ENCODE data around the gene GPSM3. TPM values are rescaled to one million over a fixed set of nuclear protein-coding genes. Genes with fewer than 3 reads are reported as not detected.
A peak's percentile ranks its signal among the peaks of the same experiment; 100 is the strongest.
"Not testable (repeated sequence)": the region's sequence is repeated elsewhere in the genome, so short reads cannot be mapped to it uniquely, and the experiment has no call there.

GPSM3 gene
- polyA plus RNA-seq, 1 experiment, result 13.3 TPM

GRCh38 chr6:32194388-32194787 is 1.9 kb upstream of the GPSM3 start:
- ChIA-PET CTCF (interaction anchor here (1.3 to 2.2 kb wide), 3 partner anchors 18 to 111 kb away, joined by 6 to 10 read pairs (median 7); partner anchors contain the start of gene AGPAT1), POLR2A (no interaction called here)
- Histone ChIP-seq H3K36me3 (ENCODE audit: control insufficient read depth, insufficient read depth, low read length) (no peaks in the 10 kb centered on the region), H3K4me3 (ENCODE audit: low read depth, low read length) (no peak overlapping the region), H3K27me3 (ENCODE audit: control insufficient read depth, insufficient read depth, low read length) (no peaks in the 10 kb centered on the region)
- no peak for TF ChIP-seq CTCF (IDR thresholded peaks at IDR 0.05; ENCODE audit: insufficient read depth, low read depth, low read length)
- DNase-seq (ENCODE audit: low read depth), result no peak

- DNase-seq (ENCODE audit: low read depth); H3K36me3 ChIP-seq (ENCODE audit: control insufficient read depth, insufficient read depth, low read length); H3K4me3 ChIP-seq (ENCODE audit: low read depth, low read length); H3K27me3 ChIP-seq (ENCODE audit: control insufficient read depth, insufficient read depth, low read length); POLR2A ChIA-PET: not testable (repeated sequence)
- CTCF ChIA-PET, result interaction anchor here (0.9 to 1.6 kb wide), 3 partner anchors 52 to 79 kb away, joined by 4 to 9 read pairs (median 6); no protein-coding TSS in a partner anchor
Observed at GRCh38 chr6:32193096-32193495, 653 bp upstream of the GPSM3 start.

GRCh38 chr6:32191696-32192607 is 491 bp downstream of the GPSM3 start:
- peaks cover 3% of the 10 kb centered on the region; the same call in 1 of the 2 replicates for H3K36me3 ChIP-seq (ENCODE audit: control insufficient read depth, insufficient read depth, low read length)
- H3K4me3 ChIP-seq (ENCODE audit: low read depth, low read length), result peak overlapping the region; percentile 7; the same call in 1 of the 2 replicates
- ChIA-PET POLR2A (no interaction called here), CTCF (interaction anchor here (1.5 to 2.1 kb wide), 3 partner anchors 15 to 73 kb away, joined by 6 to 9 read pairs (median 7); no protein-coding TSS in a partner anchor)
- no peaks in the 10 kb centered on the region for H3K27me3 ChIP-seq (ENCODE audit: control insufficient read depth, insufficient read depth, low read length)
- no peak for DNase-seq (ENCODE audit: low read depth)
- no peak for TF ChIP-seq CTCF (IDR thresholded peaks at IDR 0.05; ENCODE audit: insufficient read depth, low read depth, low read length)

GRCh38 chr6:32190911-32191677 is 1.3 kb downstream of the GPSM3 start:
- ChIA-PET CTCF (interaction anchor here (0.6 to 2.1 kb wide), 2 partner anchors 14 to 562 kb away, joined by 3 to 7 read pairs; no protein-coding TSS in a partner anchor), POLR2A (interaction anchor here (0.6 to 1.4 kb wide), 2 partner anchors 329 to 781 kb away, joined by 4 read pairs; partner anchors contain the start of gene NEU1)
- peaks cover 3% of the 10 kb centered on the region; the same call in 1 of the 2 replicates for H3K36me3 ChIP-seq (ENCODE audit: control insufficient read depth, insufficient read depth, low read length)
- peak overlapping the region; percentile 74 for H3K4me3 ChIP-seq (ENCODE audit: low read depth, low read length)
- no peak for DNase-seq (ENCODE audit: low read depth)
- H3K27me3 ChIP-seq (ENCODE audit: control insufficient read depth, insufficient read depth, low read length), result no peaks in the 10 kb centered on the region
- TF ChIP-seq CTCF (IDR thresholded peaks at IDR 0.05; ENCODE audit: insufficient read depth, low read depth, low read length), result no peak

GRCh38 chr6:32190054-32190851 is 2.2 kb downstream of the GPSM3 start, which contains the start of gene PBX2:
Gene PBX2, minus strand, starts transcription at chr6:32190202. Its CDS starts 287 bp downstream, at chr6:32189915.
- Histone ChIP-seq H3K4me3 (ENCODE audit: low read depth, low read length) (peak within 1 kb of the TSS; percentile 74), H3K27me3 (ENCODE audit: control insufficient read depth, insufficient read depth, low read length) (no peaks in the 10 kb centered on the region), H3K36me3 (ENCODE audit: control insufficient read depth, insufficient read depth, low read length) (peaks cover 3% of the 10 kb centered on the region; the same call in 1 of the 2 replicates)
- POLR2A ChIA-PET, result interaction anchor here (0.6 to 1.4 kb wide), 5 partner anchors 13 to 781 kb away, joined by 4 to 6 read pairs (median 4); partner anchors contain the start of gene NEU1
- peak; percentile 38 for DNase-seq (ENCODE audit: low read depth)
- CTCF ChIA-PET, result interaction anchor here (0.6 to 2.1 kb wide), 3 partner anchors 13 to 561 kb away, joined by 3 to 8 read pairs (median 7); no protein-coding TSS in a partner anchor
- no peak for TF ChIP-seq CTCF (IDR thresholded peaks at IDR 0.05; ENCODE audit: insufficient read depth, low read depth, low read length)

Data from BJ (cell line).